ENCODE results near the gene SERHL2.
"Not testable (repeated sequence)": the region's sequence is repeated elsewhere in the genome, so short reads cannot be mapped to it uniquely, and the experiment has no call there.

Gene SERHL2

GRCh38 chr22:42571068-42571467 lies 17.3 kb downstream of the SERHL2 start:
- not testable (repeated sequence) for DNase-seq (ENCODE audit: low read depth in 4 of 4, low spot score in 1 of 4)

- DNase-seq (ENCODE audit: low read depth in 4 of 4, low spot score in 1 of 4), result not testable (repeated sequence)
These were observed 20.3 kb downstream of the SERHL2 start for GRCh38 chr22:42574046-42574445.

DNA sequence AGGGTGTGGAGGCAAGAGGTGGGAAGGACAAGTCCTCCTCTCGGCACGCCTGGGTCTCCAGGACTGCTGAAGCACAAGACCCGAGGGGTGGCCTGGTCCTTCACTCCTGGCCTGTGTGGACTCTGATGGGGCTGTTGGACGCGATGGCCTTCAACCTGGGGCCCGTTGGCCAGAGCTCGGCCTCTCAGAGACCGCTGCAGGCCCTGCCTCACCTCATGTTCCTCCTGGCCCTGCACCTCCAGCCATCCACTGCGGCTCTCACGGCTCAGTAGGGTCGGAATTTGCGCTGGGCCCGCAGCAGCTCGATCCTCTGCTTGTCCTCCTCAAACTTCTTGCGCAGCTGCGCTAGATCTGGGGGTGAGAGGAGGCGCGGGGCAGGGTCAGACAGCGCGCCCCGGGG lies 20.7 kb downstream of the SERHL2 start:
- not testable (repeated sequence) for DNase-seq (ENCODE audit: low read depth in 4 of 4, low spot score in 1 of 4)

- DNase-seq (ENCODE audit: low read depth in 4 of 4, low spot score in 1 of 4), result not testable (repeated sequence)
These were observed 22.3 kb downstream of the SERHL2 start for GRCh38 chr22:42575996-42576574.

GRCh38 chr22:42577141-42577540 lies 23.4 kb downstream of the SERHL2 start:
- not testable (repeated sequence) for DNase-seq (ENCODE audit: low read depth in 4 of 4, low spot score in 1 of 4)

GRCh38 chr22:42577623-42578240 lies 24.0 kb downstream of the SERHL2 start:
- no peak for DNase-seq (ENCODE audit: low read depth in 4 of 4, low spot score in 1 of 4)

DNA sequence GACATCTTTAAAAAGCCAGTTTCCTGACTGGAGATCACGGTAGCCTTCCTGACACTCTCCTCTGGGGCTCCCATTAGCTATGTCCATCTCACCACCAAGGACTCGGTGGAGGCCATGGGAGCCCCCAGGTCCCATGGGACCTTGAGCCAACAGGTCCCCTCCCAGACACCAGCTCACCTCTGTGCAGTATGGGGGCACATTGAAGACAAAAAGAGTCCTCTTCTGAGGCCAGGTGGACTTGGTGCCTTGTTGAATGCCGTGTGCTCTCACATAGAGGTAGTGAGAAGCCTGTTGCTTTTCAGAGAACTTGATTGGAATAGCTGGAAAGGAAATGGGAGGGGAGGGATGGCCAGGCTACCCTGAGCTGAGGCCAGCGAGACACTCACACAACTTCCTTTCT lies 26.3 kb downstream of the SERHL2 start:
- not testable (repeated sequence) for DNase-seq (ENCODE audit: low read depth in 4 of 4, low spot score in 1 of 4)

- DNase-seq (ENCODE audit: low read depth in 4 of 4, low spot score in 1 of 4), result not testable (repeated sequence)
These were observed 27.5 kb downstream of the SERHL2 start for GRCh38 chr22:42581194-42581761.

DNA sequence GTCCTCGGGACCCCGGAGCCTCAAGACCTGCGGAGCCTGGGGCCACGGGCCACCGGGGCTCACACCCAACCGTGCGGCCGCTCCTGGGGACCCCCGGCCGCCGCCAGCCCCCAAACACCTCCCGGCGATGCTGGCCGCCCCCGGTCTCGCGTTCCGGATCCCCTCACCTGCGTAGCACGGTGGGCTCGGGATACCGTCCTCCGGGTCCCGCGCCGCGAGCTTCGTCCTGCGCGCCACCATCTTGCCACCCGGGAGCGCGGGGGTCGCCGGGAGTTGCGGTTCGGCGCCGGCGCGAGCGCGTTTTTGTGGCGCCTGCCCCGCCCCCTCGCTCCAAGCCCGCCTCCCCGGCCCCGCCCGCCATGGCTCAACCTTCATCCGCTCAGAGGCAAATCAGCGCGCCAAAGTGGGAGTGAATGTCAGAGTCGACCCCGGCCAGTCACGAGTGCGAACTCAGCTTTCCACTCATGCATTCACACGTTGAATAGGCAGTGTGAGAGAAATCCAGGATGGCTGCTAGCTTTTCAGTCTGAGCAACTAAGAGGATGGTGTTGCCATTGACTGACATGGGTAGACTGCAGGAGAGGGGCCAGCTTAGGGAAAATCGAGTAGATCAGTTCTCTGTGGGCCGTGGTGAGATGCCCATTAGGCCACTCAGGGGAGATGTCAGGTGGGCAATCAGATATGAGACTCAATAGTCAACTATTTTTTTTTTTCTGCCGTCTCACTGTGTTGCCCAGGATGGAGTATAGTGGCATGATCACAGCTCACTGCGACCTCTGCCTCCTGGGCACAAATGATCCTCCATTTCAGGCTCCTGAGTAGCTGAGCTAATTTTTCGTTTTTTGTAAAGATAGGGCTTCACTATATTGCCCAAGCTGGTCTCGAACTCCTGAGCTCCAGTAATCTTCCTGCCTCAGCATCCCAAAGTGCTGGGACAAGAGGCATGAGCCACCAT lies 28.3 kb downstream of the SERHL2 start:
- DNase-seq (ENCODE audit: low read depth in 4 of 4, low spot score in 1 of 4), result peak; percentile 78 to 82 (median 80)

DNA sequence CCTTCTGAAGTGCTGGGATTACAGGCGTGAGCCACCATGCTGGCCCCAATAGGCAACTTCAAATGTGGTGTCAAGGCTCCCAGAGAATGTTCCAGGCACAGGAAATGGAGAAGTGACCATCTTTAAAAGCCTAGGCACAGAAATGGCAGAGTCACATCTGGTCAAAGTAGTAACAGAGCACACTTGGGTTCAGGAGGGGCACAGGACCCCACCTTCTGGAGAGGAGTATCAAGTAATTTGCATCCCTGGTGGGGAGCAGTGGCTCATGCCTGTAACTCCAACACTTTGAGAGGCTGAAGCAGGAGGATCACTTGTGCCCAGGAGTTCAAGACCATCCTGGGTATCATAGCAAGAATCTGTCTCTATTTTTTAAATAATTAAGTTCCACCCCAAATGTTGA lies 29.2 kb downstream of the SERHL2 start:
- DNase-seq (ENCODE audit: low read depth in 4 of 4, low spot score in 1 of 4), result no peak

GRCh38 chr22:42584364-42584940 lies 30.7 kb downstream of the SERHL2 start:
- no peak for DNase-seq (ENCODE audit: low read depth in 4 of 4, low spot score in 1 of 4)

DNA sequence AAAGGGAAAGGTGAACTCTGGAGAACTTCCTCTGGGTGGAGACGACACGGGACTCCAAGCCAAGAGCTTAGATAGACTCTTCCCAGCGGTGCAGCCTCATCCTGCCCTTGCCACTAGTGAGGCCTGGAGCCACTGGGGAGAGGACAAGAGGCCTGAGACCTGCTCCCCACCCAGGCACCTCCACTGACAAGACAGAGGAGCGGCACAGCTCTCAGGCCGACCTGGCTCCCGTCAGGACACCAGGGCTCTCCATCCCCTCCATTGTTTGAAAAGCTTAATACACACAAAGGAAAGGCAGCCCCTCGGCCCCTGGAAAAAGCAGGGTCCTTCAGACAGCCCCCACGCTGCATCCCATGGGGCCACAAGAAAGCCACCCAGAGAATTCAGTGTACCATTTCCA lies 31.3 kb downstream of the SERHL2 start:
- DNase-seq (ENCODE audit: low read depth in 4 of 4, low spot score in 1 of 4), result no peak

GRCh38 chr22:42586381-42586780 lies 32.6 kb downstream of the SERHL2 start:
- no peak for DNase-seq (ENCODE audit: low read depth in 4 of 4, low spot score in 1 of 4)

DNA sequence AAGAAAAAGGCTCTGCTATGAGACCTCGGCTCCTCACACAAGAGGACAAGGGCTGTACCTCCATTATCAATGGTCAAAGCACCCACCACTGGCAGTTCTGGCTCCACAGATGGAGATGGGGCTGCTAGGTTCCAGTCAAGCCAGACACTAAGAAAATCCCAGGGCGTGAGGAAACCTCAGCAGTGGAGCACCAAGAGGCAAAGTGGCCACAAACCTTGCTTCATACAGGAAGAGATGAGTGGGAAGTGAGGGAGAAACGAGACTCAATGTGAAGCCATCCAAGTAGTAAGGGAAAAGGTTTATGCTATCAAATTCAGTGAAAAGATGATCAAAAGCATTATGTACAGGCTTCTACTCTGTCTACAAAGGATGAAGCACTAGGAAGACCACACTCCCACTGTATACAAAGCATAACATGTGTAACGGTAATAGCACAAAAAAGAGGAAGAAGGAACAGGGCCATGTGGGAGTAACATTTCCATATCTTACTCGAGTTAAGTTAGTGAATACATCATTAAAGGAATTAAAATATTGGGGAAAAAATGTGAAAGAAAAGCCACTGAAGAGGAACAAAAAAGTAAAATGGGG lies 33.9 kb downstream of the SERHL2 start:
- DNase-seq (ENCODE audit: low read depth in 4 of 4, low spot score in 1 of 4), result no peak

DNA sequence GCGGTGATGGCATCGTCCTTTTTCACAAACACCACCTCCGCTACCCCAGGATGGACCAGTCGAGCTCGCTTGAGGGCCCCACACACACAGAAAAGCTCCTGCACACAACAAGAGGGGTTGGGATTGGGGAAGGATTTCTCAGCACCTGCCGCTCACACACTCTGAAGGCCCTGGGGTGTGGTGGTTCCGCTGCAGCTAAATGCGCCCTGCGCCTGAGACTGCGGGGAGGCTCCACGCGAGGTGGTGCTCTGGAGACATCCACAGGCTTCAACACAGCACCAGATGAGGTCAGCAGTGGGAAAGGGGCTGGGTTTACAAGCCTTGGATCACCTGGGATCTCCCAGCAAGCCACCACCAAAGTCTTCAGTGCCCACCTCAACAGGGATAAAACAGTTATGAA lies 38.2 kb downstream of the SERHL2 start:
- no peak for DNase-seq (ENCODE audit: low read depth in 4 of 4, low spot score in 1 of 4)

- DNase-seq (ENCODE audit: low read depth in 4 of 4, low spot score in 1 of 4), result no peak
These were observed 41.7 kb downstream of the SERHL2 start for GRCh38 chr22:42595434-42595833.

DNA sequence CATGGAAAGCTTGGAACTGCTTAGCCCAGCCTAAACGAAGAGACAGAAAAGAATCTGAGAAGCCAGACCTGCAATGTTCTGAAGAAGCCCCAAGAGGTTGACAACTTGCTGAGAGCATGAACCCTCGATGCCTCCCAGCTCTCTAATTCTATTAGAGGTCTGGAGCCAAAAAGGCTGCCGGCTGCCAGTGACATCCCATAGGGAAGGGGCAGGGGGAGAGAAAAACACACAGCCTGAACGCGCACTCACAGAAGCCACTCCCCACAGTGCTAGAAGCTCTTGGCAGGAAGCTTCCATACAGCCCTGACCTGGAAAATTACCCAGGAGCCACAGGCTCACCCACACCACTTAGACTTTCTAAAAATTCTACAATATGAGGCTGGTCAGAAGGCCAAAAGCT lies 42.6 kb downstream of the SERHL2 start:
- no peak for DNase-seq (ENCODE audit: low read depth in 4 of 4, low spot score in 1 of 4)

DNA sequence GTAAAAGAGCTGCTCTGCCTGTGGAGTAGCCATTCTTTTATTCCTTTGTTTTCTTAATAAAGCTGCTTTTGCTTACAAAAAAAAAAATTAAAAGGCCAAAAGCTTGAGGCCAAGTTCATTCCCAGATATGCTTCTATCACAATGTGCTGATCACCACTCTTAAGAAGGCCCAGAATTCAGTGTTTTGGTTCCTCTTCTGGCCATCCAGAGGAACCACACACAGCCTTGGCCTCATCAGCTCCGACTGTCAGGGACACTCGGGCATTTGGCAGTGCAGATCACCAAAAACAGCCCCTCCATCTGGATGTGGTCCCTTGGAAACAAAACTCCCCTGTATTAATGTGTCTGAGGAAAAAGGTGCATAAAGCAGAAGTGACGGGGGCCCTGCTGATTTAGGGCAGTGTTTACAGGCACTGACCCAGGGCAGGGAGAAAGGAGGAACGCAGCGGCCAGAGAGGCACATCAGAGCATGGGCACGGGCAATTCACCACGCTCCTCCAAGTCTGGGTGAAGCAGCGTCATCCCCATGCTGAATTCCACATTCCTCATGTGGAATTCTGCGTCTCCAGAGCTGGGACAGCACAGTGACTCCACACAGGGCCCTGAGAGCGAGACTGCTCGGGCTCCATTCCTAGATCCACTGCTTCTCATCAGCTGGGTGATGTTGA lies 43.2 kb downstream of the SERHL2 start:
- no peak for DNase-seq (ENCODE audit: low read depth in 4 of 4, low spot score in 1 of 4)

- no peak for DNase-seq (ENCODE audit: low read depth in 4 of 4, low spot score in 1 of 4)
These were observed 48.2 kb downstream of the SERHL2 start for GRCh38 chr22:42601879-42602465.

DNA sequence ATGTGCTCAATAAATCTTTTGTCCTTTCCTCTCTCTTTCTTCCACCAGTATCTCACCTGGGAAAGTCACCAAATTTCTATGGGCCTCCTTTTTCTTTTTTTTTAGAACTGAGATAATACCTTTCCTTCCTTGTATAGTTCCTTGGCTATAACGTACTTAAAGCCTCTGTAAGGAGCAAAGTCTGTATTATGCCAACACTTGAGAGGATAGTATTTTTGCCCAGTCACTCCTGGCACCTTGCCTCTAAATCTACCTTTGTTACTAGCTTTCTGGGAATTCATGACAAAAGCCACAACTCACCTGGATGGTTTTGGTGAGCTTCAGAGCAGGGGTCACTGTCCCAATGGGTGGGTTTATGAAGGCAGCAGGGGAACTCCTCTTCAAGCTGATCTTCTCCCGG lies 48.7 kb downstream of the SERHL2 start:
- DNase-seq (ENCODE audit: low read depth in 4 of 4, low spot score in 1 of 4), result no peak
